Activated CD4-positive, alpha-beta T cell treated with anti-CD3 and anti-CD28 coated beads for 36 hours (primary cell): ENCODE results near the gene PPIB. TPM values are rescaled to one million over a fixed set of nuclear protein-coding genes. Genes with fewer than 3 reads are reported as not detected.
A peak's percentile ranks its signal among the peaks of the same experiment; 100 is the strongest.

Experiments
- ATAC-seq: fragments of 200-7000 bp; cut with Tn5 transposase; one replicate; pipeline ENCODE4 v1.10.0; 2021; ENCODE audit warnings: mild to moderate bottlenecking, moderate library complexity
- CTCF ChIA-PET: fragments of 350-600 bp; sonication (Branson Sonifier 250); formaldehyde crosslinking; loops from one replicate; lab custom pipeline; 2021; ENCODE audit warnings: antibody characterized with exemption; lab: Charles Lee
- POLR2A ChIA-PET: fragments of 350-600 bp; sonication (Branson Sonifier 250); formaldehyde crosslinking; loops from one replicate; lab custom pipeline; 2021; ENCODE audit warnings: antibody characterized with exemption, inconsistent platforms; lab: Charles Lee
- DNase-seq: peaks from one replicate; pipeline ENCODE4 v3.0.0-alpha.2; 2020
- H3K27ac Mint-ChIP-seq: one replicate; pipeline ENCODE4 v1.8.0; 2021; ENCODE audit warnings: mixed read lengths
- H3K27me3 Mint-ChIP-seq: one replicate; pipeline ENCODE4 v1.8.0; 2021; ENCODE audit warnings: mixed read lengths
- H3K36me3 Mint-ChIP-seq: one replicate; pipeline ENCODE4 v1.8.0; 2021; ENCODE audit warnings: low read depth, mixed read lengths
- H3K4me1 Mint-ChIP-seq: one replicate; pipeline ENCODE4 v1.8.0; 2021; ENCODE audit warnings: mixed read lengths
- H3K4me3 Mint-ChIP-seq: one replicate; pipeline ENCODE4 v1.8.0; 2021; ENCODE audit warnings: mild to moderate bottlenecking, moderate library complexity, mixed read lengths
- H3K9me3 Mint-ChIP-seq: one replicate; pipeline ENCODE4 v1.8.0; 2021; ENCODE audit warnings: low read depth, mixed read lengths
- intact Hi-C, 2 experiments: fragments of 100-400 bp; cut with DNase I in 1 of 2; cut with micrococcal nuclease in 1 of 2; formaldehyde crosslinking; loops; one replicate each; pipeline versions ENCODE4 v1.14.2 to v1.15.1; 2022 to 2024; cut with DNase I, micrococcal nuclease
- total RNA-seq, 2 experiments: library from RNA; stranded (reverse); gene quantifications; one replicate each; pipeline ENCODE4 v1.2.3, GENCODE V29; 2021

The PPIB gene
- total RNA-seq, 2 experiments from 2014 or later = 221 to 233 TPM

DNA sequence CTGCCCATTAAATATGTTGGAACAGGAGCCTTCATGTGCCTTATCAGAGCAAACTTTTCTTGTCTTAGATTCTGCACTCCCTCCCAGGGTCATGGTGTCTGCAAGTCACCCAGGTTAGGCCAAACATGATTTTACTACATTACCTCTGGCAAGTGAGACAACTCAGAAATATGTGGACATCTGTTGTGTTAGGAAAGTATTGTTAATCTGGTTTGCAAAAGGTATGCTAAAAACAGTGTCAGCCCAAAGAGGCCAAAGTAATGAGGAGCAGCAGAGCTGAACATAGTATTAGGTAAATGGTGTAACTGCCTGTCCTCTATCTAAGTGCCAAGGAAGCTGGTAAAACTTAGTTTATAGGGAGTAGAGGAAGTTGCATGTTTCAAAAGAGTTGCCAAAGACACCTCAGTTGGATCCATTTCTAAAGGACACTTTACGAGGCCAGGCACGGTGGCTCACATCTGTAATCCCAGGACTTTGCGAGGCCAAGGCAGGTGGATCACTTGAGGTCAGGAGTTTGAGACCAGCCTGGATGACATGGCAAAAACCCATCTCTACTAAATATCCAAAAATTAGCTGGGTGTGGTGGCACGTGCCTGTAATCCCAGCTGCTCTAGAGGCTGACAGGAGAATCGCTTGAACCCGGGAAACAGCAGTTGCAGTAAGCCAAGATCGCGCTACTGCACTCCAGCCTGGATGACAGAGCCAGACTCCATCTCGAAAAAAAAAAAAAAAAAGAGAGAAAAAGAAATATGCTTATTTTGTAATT, 22.5 kb upstream of the PPIB start:
- no peak for DNase-seq
- intact Hi-C loops = no loop called here
- Mint-ChIP-seq H3K36me3 (peaks cover 23% of the 10 kb centered on the region), H3K27me3 (no peaks in the 10 kb centered on the region), H3K9me3 (no peaks in the 10 kb centered on the region), H3K4me1 (peaks cover 13% of the 10 kb centered on the region), H3K4me3 (no peak overlapping the region), H3K27ac (no peak overlapping the region)
- CTCF ChIA-PET = interaction anchor here (0.7 to 1.1 kb wide), 2 partner anchors 9 to 171 kb away, joined by 3 to 4 read pairs; no protein-coding TSS in a partner anchor
- POLR2A ChIA-PET = interaction anchor here (0.7 kb wide), 1 partner anchor 63 kb away, joined by 3 read pairs; no protein-coding TSS in a partner anchor
- ATAC-seq = no peak

DNA sequence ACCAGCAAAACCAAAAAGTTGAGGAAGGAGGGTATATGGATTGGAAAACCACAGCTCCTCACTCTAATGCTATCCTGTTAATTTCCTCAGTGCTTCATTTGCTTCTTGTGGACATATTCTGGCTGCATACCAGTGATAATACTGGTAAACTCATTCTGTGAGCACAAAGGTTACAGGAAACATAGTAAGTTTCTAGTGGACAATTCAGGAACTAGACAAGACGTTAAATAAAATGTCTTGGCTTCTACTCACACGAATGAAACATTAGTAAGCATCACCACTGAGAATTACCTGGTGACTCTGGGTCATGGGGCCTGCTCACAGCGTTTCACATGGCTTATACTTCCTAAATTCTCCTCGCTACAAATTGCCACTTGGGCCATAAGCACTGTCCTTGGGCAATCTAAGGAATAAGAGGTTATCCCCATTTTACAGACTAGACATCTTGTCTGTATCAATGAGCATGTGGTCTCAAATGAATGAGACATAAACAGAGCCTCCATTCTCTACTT, 20.1 kb upstream of the PPIB start:
- CTCF ChIA-PET = no interaction called here
- Mint-ChIP-seq H3K27me3 (no peaks in the 10 kb centered on the region), H3K4me3 (no peak overlapping the region), H3K36me3 (peaks cover 22% of the 10 kb centered on the region), H3K4me1 (peaks cover 5% of the 10 kb centered on the region), H3K27ac (no peak overlapping the region), H3K9me3 (no peaks in the 10 kb centered on the region)
- no peak for ATAC-seq
- POLR2A ChIA-PET = no interaction called here
- intact Hi-C loops = no loop called here
- no peak for DNase-seq

DNA sequence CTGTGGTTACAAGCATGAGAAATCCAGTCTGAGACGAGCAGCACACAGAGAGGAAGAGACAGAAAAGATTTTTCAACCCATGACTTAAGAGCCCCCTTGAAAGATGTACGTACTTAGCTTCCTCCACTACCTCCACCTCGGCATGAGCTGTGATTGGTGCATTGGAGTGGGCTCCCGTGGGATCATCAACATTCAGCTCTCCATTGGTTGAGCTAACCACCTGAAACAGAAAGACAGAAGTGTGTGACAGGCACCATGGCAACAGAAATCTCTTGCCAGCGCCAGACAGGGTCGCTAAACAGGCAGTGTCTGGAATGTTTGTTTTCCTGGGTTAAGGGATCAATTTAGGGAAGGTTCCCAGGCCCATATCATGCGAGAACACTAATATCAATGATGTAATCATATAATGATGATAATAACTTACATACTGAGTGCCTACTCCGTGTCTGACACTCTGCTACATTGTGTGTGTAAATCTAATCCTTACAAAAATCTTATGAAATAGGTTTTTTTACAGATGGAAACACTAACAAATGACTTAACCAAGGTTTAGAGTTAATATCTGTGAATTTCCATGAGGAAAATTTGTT, 17.5 kb upstream of the PPIB start:
- CTCF ChIA-PET = interaction anchor here (0.7 to 1.0 kb wide), 2 partner anchors 29 to 105 kb away, joined by 3 read pairs; partner anchors contain the start of gene SNX22

DNA sequence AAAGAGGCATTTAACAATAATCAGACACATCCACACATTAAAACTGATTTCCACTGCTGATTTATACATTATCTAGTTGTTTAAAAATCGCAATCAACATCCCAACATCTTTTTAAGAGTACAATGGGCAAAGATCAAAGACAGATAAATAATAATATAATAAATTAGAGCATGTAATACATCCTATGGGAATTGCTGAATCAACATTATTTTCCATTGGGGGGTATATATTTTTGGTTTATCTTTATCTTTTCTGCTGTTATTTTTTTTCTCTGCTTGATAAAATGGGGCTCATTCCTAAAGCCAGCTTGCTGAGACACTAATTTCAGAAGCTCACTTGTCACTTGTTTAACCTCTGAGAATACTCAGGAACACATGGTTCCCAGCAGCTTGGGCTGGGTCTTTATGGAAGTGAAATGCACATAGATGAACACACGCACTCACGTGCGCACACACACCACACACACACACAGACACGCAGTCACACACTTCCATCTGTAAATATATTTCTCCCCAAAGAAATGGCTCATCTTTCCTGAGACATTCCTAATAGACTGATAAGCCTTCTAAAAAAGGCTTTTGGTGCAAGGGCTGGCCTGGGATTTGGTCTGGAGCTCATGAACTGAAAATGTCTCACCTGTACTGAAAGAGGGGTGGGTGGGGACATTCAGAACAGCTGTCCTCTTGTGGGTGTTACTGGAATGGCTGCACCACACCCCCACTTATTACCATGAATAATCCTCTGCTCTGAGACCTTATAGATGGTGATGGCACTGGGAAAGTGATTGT, 3.5 kb upstream of the PPIB start:
- Mint-ChIP-seq H3K27ac (peak overlapping the region; percentile 42), H3K4me1 (peaks cover 29% of the 10 kb centered on the region), H3K4me3 (no peak overlapping the region), H3K27me3 (no peaks in the 10 kb centered on the region), H3K36me3 (peaks cover 12% of the 10 kb centered on the region), H3K9me3 (no peaks in the 10 kb centered on the region)
- CTCF ChIA-PET = interaction anchor here (1.8 kb wide), 1 partner anchor 12 kb away, joined by 11 read pairs; no protein-coding TSS in a partner anchor
- intact Hi-C loops = loop anchor here in 1 of 2 experiments (10.0 kb wide), 1 partner anchor 659 kb away; the partner anchor contains the start of gene PIF1
- no peak for DNase-seq
- ATAC-seq = no peak
- POLR2A ChIA-PET = no interaction called here

More for the DNA sequence above, 17.5 kb upstream of the PPIB start:
- Mint-ChIP-seq H3K4me1 (no peaks in the 10 kb centered on the region), H3K27ac (no peak overlapping the region), H3K4me3 (no peak overlapping the region), H3K36me3 (peaks cover 17% of the 10 kb centered on the region), H3K27me3 (no peaks in the 10 kb centered on the region), H3K9me3 (no peaks in the 10 kb centered on the region)
- no peak for ATAC-seq
- intact Hi-C loops = no loop called here
- DNase-seq = no peak
- POLR2A ChIA-PET = no interaction called here

DNA sequence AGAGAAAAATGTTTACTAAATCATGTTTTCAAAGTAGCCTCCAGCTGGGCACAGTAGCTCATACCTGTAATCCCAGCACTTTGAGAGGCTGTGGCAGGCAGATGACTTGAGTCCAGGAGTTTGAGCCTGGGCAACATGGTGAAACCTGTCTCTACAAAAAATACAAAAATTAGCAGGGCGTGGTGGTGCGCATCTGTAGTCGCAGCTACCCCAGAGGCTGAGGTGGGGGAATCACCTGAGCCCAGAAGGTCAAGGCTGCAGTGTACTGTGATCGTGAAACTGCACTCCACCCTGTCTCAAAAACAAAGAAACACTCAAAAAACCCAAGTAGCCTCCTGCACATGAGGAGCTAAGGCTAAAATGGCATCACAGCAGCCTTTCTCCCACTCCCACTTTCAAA, 1.6 kb upstream of the PPIB start:
- Mint-ChIP-seq H3K27me3 (no peaks in the 10 kb centered on the region), H3K4me3 (no peak overlapping the region), H3K4me1 (peaks cover 39% of the 10 kb centered on the region), H3K27ac (peak overlapping the region; percentile 100), H3K36me3 (peaks cover 19% of the 10 kb centered on the region), H3K9me3 (no peaks in the 10 kb centered on the region)
- ATAC-seq (no peak), DNase-seq (no peak)
- ChIA-PET CTCF (interaction anchor here (0.6 kb wide), 1 partner anchor 151 kb away, joined by 3 read pairs; no protein-coding TSS in a partner anchor), POLR2A (interaction anchor here (0.7 kb wide), 1 partner anchor 495 kb away, joined by 4 read pairs; no protein-coding TSS in a partner anchor)
- intact Hi-C loops = loop anchor here in 1 of 2 experiments (5.0 to 10.0 kb wide), 4 partner anchors 563 to 1133 kb away; partner anchors contain the start of genes PIF1 and RNU5A-1

DNA sequence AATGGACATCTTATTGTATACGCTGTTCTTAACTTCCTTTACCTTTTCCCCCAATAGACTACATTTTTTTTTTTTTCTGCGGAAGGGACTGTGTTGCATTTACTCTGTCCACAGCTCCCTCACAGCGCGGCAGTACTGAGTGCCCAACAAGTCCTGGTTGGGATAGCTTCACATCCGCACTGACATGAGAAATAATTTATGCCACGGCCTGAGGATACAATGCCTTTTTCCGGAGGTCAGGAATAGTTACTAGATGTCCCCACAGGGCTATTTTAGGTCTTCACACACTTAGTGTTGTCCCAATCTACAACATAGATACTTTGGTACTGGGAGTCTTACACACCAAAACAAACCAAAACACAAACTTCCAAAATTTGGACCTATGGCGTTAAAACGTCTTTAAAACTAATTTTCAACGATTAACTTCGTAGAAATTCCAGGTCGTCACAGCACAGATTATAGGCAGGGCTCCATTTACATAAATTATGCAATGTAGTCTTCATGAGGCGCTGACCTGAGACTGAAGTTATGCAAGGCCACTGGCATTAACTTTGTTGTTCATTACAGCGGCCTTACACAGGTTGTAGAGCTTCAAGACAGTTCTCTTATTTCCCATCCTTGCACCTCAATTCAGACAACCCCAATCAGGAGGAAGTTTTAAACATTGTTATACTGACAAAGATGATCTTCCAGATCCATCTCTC, 989 bp upstream of the PPIB start:
- POLR2A ChIA-PET = interaction anchor here (0.7 to 2.3 kb wide), 8 partner anchors 9 to 821 kb away, joined by 3 to 12 read pairs (median 4); partner anchors contain the start of genes CIAO2A and TRIP4

DNA sequence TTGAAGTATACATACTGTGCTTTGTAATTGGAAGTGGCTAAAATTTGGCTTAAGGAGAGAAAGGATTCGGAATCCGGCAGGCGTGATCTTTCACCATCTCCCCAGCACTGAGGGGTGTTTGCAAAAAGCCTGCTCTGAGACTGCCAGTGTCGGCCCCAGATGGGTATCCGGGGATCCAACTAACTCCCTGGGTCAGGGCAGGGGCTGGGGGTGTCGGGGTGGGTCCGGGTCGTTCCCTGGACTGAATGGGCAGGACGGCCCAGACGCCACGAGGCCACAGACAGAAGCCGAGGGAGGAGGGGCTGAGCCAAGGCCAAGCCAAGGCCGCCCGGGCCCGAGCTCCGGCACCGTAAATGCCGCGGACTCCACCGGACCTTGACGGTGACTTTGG, 349 bp downstream of the PPIB start:
- peak overlapping the region; percentile 95 for H3K27ac Mint-ChIP-seq
- intact Hi-C loops = loop anchor here (1.0 to 10.0 kb wide), 7 partner anchors 218 to 1135 kb away; partner anchors contain the start of genes PCLAF (in 1 of the 2), PIF1 (in 1 of the 2), PLEKHO2 (in 1 of the 2) and RNU5A-1 (in 1 of the 2)
- DNase-seq = no peak

More for the DNA sequence above, 989 bp upstream of the PPIB start:
- Mint-ChIP-seq H3K4me1 (peaks cover 41% of the 10 kb centered on the region), H3K27me3 (no peaks in the 10 kb centered on the region), H3K36me3 (peaks cover 22% of the 10 kb centered on the region), H3K4me3 (peak overlapping the region; percentile 86), H3K27ac (peak overlapping the region; percentile 100), H3K9me3 (no peaks in the 10 kb centered on the region)
- CTCF ChIA-PET = interaction anchor here (0.6 to 2.7 kb wide), 5 partner anchors 11 to 812 kb away, joined by 3 to 16 read pairs (median 4); partner anchors contain the start of gene CIAO2A
- DNase-seq = peak; percentile 46
- intact Hi-C loops = loop anchor here (1.0 to 10.0 kb wide), 18 partner anchors 24 to 1133 kb away; partner anchors contain the start of genes CSNK1G1 (in 2 of the 2), PCLAF (in 2 of the 2), CLPX (in 1 of the 2) and PIF1 (in 1 of the 2)
- peak; percentile 4 for ATAC-seq

DNA sequence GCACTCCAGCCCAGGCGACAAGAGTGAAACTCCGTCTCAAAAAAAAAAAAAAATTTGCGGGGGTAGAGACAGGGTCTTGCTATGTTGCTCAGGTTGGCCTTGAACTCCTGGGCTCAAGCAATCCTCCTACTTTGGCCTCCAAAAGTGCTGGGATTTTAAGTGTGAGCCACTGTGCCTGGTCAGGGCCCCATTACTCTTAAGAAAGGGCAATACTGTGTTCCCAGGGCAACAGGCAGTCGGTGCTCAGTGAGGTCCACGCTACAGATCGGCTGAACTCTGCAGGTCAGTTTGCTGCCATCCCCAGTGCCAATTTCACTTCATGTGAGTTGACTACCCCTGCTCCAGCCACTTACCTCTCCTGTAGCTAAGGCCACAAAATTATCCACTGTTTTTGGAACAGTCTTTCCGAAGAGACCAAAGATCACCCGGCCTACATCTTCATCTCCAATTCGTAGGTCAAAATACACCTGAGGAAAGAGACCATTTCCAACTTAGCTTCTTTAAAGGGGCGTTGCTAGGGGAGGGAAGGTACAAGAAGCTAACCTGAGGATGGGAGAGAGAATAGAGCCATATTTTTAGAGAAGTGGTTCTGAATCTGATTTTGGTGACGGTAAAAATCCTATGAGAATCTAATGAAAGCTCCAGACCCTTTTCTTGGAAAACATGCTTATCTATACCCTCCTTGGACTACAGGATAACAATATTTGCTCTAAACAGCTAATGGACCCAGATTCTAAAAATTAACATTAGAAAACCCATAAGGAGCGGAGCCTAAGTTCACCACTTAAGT, 939 bp downstream of the PPIB start:
- Mint-ChIP-seq H3K9me3 (no peaks in the 10 kb centered on the region), H3K4me1 (peaks cover 44% of the 10 kb centered on the region), H3K36me3 (peaks cover 40% of the 10 kb centered on the region), H3K27me3 (no peaks in the 10 kb centered on the region), H3K4me3 (peak overlapping the region; percentile 83), H3K27ac (peak overlapping the region; percentile 95)
- no peak for DNase-seq
- CTCF ChIA-PET = interaction anchor here (0.6 to 2.7 kb wide), 6 partner anchors 9 to 93 kb away, joined by 3 to 16 read pairs (median 4); partner anchors contain the start of gene CIAO2A
- ATAC-seq = no peak
- POLR2A ChIA-PET = interaction anchor here (1.6 to 2.3 kb wide), 3 partner anchors 8 to 68 kb away, joined by 5 to 12 read pairs (median 9); partner anchors contain the start of gene CIAO2A
- intact Hi-C loops = loop anchor here (1.0 to 10.0 kb wide), 7 partner anchors 219 to 1135 kb away; partner anchors contain the start of genes PCLAF (in 1 of the 2), PIF1 (in 1 of the 2), PLEKHO2 (in 1 of the 2) and RNU5A-1 (in 1 of the 2)

More for the DNA sequence above, 349 bp downstream of the PPIB start:
- Mint-ChIP-seq H3K4me1 (peaks cover 48% of the 10 kb centered on the region), H3K27me3 (no peaks in the 10 kb centered on the region), H3K9me3 (no peaks in the 10 kb centered on the region), H3K36me3 (peaks cover 35% of the 10 kb centered on the region), H3K4me3 (peak overlapping the region; percentile 83)
- POLR2A ChIA-PET = interaction anchor here (1.1 to 2.3 kb wide), 4 partner anchors 9 to 69 kb away, joined by 3 to 12 read pairs (median 7); partner anchors contain the start of gene CIAO2A
- CTCF ChIA-PET = interaction anchor here (0.7 to 2.7 kb wide), 5 partner anchors 9 to 69 kb away, joined by 3 to 16 read pairs (median 5); partner anchors contain the start of gene CIAO2A
- peak; percentile 7 for ATAC-seq

DNA sequence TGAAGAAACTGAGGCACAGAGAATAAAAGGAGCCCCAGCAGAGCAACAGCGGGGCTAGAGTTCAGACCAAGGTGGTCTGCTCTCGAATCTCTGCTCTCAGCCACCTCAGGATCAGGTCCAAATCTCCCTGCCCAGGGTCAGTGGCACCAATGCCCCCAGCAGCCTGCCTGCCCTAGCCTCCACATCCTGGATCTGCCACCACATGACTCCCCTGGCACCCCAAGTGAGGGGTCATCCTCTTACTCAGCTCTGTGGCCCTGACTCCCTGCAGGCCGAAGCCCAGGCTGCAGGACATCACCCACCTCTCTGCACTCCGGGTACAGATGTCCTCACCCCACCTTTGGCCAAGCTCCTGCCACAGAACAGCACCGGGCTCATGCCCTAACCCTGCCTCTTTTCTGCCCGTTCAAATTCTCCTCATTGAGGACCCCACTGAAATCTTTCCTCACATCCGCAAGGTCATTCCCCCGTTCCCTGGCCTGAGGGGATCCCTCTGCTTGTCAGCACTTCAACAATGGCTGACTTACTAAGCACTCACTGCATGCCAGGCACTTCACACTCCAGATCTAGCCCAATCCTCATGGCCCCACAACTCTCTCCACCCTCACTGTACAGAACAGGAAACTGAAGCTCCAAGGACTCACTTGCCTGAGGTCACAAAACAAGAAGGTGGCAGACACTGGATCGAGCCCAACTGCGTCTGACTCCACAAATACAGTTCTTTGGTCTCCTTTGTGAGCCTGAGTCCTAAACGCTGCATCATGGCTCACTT, 4.3 kb downstream of the PPIB start:
- peaks cover 29% of the 10 kb centered on the region for H3K4me1 Mint-ChIP-seq
- peak overlapping the region; percentile 78 for H3K27ac Mint-ChIP-seq
- H3K4me3 Mint-ChIP-seq = no peak overlapping the region
- POLR2A ChIA-PET = no interaction called here
- CTCF ChIA-PET = no interaction called here
- DNase-seq = no peak
- intact Hi-C loops = no loop called here
- H3K27me3 Mint-ChIP-seq = no peaks in the 10 kb centered on the region
- H3K9me3 Mint-ChIP-seq = no peaks in the 10 kb centered on the region
- ATAC-seq = no peak
- H3K36me3 Mint-ChIP-seq = peaks cover 51% of the 10 kb centered on the region
